OCI-LY7 (cell line): ENCODE measurements around the gene COQ8B. TPM values are rescaled to one million over a fixed set of nuclear protein-coding genes. Genes with fewer than 3 reads are reported as not detected.

ENCODE experiments used
- BruUV-seq: library from RNA; stranded (reverse); fragments of 400-500 nt; replicated peaks from 2 replicates; lab custom pipeline; 2021; lab: Mats Ljungman, UMichigan
- CTCF ChIA-PET: fragments of 300-600 bp; sonication (Branson Sonifier 250); formaldehyde crosslinking; loops from one replicate; lab custom pipeline; 2022; ENCODE audit warnings: antibody characterized with exemption; ENCODE audit not compliant: unreplicated experiment; lab: Charles Lee
- POLR2A ChIA-PET: fragments of 300-600 bp; sonication (Branson Sonifier 250); formaldehyde crosslinking; loops from one replicate; lab custom pipeline; 2022; ENCODE audit warnings: antibody characterized with exemption; lab: Charles Lee
- DNase-seq: peaks from one replicate; pipeline ENCODE4 v3.0.0-alpha.2; 2015; ENCODE audit warnings: low spot score
- H2AFZ ChIP-seq: fragments of 200-600 bp; sonication (generic), shearing (Covaris generic); 2 replicates; pipeline ENCODE4 v1.6.1; 2014; ENCODE audit warnings: mild to moderate bottlenecking, antibody characterized with exemption, low read length, moderate library complexity
- H3K27ac ChIP-seq: fragments of 200-600 bp; sonication (generic); 2 replicates; pipeline ENCODE4 v1.5.1; 2014; ENCODE audit warnings: mixed run types, low read depth, mild to moderate bottlenecking, moderate library complexity, low read length, inconsistent platforms; ENCODE audit not compliant: poor library complexity, severe bottlenecking
- H3K36me3 ChIP-seq: fragments of 200-600 bp; sonication (generic); 2 replicates; pipeline ENCODE4 v1.6.1; 2014; ENCODE audit warnings: mild to moderate bottlenecking, antibody characterized with exemption, low read length, moderate library complexity, mixed read lengths; ENCODE audit not compliant: insufficient read depth
- H3K4me1 ChIP-seq: fragments of 200-600 bp; sonication (generic); 2 replicates; pipeline ENCODE4 v1.5.1; 2014; ENCODE audit warnings: mild to moderate bottlenecking, low read length; ENCODE audit not compliant: insufficient read depth, poor library complexity, severe bottlenecking
- H3K4me2 ChIP-seq: fragments of 200-600 bp; sonication (generic); 2 replicates; pipeline ENCODE4 v1.6.1; 2014; ENCODE audit warnings: mild to moderate bottlenecking, low read length
- H3K4me3 ChIP-seq: fragments of 200-600 bp; sonication (generic); 2 replicates; pipeline ENCODE4 v1.5.1; 2014; ENCODE audit warnings: mild to moderate bottlenecking, low read depth, low read length; ENCODE audit not compliant: poor library complexity, severe bottlenecking
- H3K79me2 ChIP-seq: fragments of 200-600 bp; sonication (generic); 2 replicates; pipeline ENCODE4 v1.6.1; 2016; ENCODE audit warnings: low read depth, mild to moderate bottlenecking, low read length, moderate library complexity, mixed read lengths; ENCODE audit not compliant: insufficient read depth
- H3K9me2 ChIP-seq: fragments of 200-600 bp; sonication (generic); 2 replicates; pipeline ENCODE4 v1.6.1; 2016; ENCODE audit warnings: mild to moderate bottlenecking, low read length, mixed read lengths; ENCODE audit not compliant: insufficient read depth
- H3K9me3 ChIP-seq: fragments of 200-600 bp; sonication (generic); 2 replicates; pipeline ENCODE4 v1.6.1; 2014; ENCODE audit warnings: mild to moderate bottlenecking, mixed run types, low read length, mixed read lengths
- H4K20me1 ChIP-seq: fragments of 200-600 bp; sonication (generic); 2 replicates; pipeline ENCODE4 v1.6.1; 2014; ENCODE audit warnings: mild to moderate bottlenecking, antibody characterized with exemption, low read length, moderate library complexity, mixed read lengths; ENCODE audit not compliant: insufficient read depth
- CTCF ChIP-seq: fragments of 200-600 bp; sonication (generic); conservative IDR thresholded peaks from 2 replicates; pipeline ENCODE4 v1.5.1; 2014; ENCODE audit warnings: mild to moderate bottlenecking, antibody characterized with exemption, low read length, moderate library complexity, mixed read lengths
- EZH2phosphoT487 ChIP-seq: fragments of 200-600 bp; sonication (generic); IDR thresholded peaks from 2 replicates; pipeline ENCODE4 v1.6.1; 2018; ENCODE audit warnings: low read depth, borderline replicate concordance, mild to moderate bottlenecking, mixed run types, antibody characterized with exemption, low read length, moderate library complexity, mixed read lengths
- intact Hi-C: fragments of 100-400 bp; cut with micrococcal nuclease; formaldehyde crosslinking; loops from one replicate; pipeline ENCODE4 v1.10.0; 2022; ENCODE audit not compliant: unreplicated experiment
- total RNA-seq, 2 experiments: library from RNA; depleted of rRNA in 1 of 2; stranded (reverse); fragments of >200 nt in 1 of 2; shearing (Covaris generic) in 1 of 2; gene quantifications; 2 replicates each; pipeline ENCODE4 v1.2.3, GENCODE V29; 2014 to 2022

Gene COQ8B
- total RNA-seq, 2 experiments from 2014 or later: 34.6 to 34.9 TPM

- H3K79me2 ChIP-seq: peaks cover 25% of the 10 kb centered on the region
- no peaks in the 10 kb centered on the region for H3K36me3 ChIP-seq
- H3K9me2 ChIP-seq: no peaks in the 10 kb centered on the region
- H3K9me3 ChIP-seq: no peaks in the 10 kb centered on the region
- peak overlapping the region; percentile 46 for H3K27ac ChIP-seq
- peaks cover 37% of the 10 kb centered on the region for H3K4me1 ChIP-seq
- CTCF ChIA-PET: interaction anchor here (0.6 kb wide), 1 partner anchor 26 kb away, joined by 3 read pairs; no protein-coding TSS in a partner anchor
- intact Hi-C loops: loop anchor here (2.0 kb wide), 1 partner anchor 81 kb away; the partner anchor contains the start of gene EGLN2
- BruUV-seq: TSS peak; percentile 66
- H3K4me3 ChIP-seq: peak overlapping the region; percentile 70
- POLR2A ChIA-PET: interaction anchor here (0.6 to 1.1 kb wide), 2 partner anchors 32 to 62 kb away, joined by 3 read pairs; partner anchors contain the start of gene ACTMAP
- H3K4me2 ChIP-seq: peak overlapping the region; percentile 99
- H4K20me1 ChIP-seq: no peaks in the 10 kb centered on the region
- H2AFZ ChIP-seq: peak overlapping the region; percentile 78
- peak; percentile 28 for DNase-seq
- no peak for TF ChIP-seq EZH2phosphoT487
- no peak for TF ChIP-seq CTCF
These were observed 1.4 kb upstream of the COQ8B start for GRCh38 chr19:40717880-40718773.

- Histone ChIP-seq H2AFZ (peak overlapping the region; percentile 58; the same call in 1 of the 2 replicates), H3K4me1 (peaks cover 37% of the 10 kb centered on the region), H3K4me3 (peak overlapping the region; percentile 70), H3K9me2 (no peaks in the 10 kb centered on the region), H3K4me2 (peak overlapping the region; percentile 99), H3K79me2 (peaks cover 25% of the 10 kb centered on the region), H3K36me3 (no peaks in the 10 kb centered on the region), H4K20me1 (no peaks in the 10 kb centered on the region), H3K9me3 (no peaks in the 10 kb centered on the region), H3K27ac (peak overlapping the region; percentile 5)
- DNase-seq: no peak
- intact Hi-C loops: loop anchor here (2.0 kb wide), 1 partner anchor 81 kb away; the partner anchor contains the start of gene EGLN2
- no peak for TF ChIP-seq CTCF
- TF ChIP-seq EZH2phosphoT487: no peak
- POLR2A ChIA-PET: interaction anchor here (0.6 kb wide), 1 partner anchor 63 kb away, joined by 3 read pairs; no protein-coding TSS in a partner anchor
- BruUV-seq: no TSS peak
- CTCF ChIA-PET: interaction anchor here (0.6 kb wide), 1 partner anchor 26 kb away, joined by 3 read pairs; no protein-coding TSS in a partner anchor
These were observed 716 bp upstream of the COQ8B start for GRCh38 chr19:40717325-40717879.
